Eye (tissue), 1 donor: ENCODE data around the gene EEF1AKMT3.
A peak's percentile ranks its signal among the peaks of the same experiment; 100 is the strongest.
"Not testable (repeated sequence)": the region's sequence is repeated elsewhere in the genome, so short reads cannot be mapped to it uniquely, and the experiment has no call there.

Source experiments
- DNase-seq: peaks from one replicate; pipeline ENCODE4 v3.0.0-alpha.2; 2015

EEF1AKMT3 gene

DNA sequence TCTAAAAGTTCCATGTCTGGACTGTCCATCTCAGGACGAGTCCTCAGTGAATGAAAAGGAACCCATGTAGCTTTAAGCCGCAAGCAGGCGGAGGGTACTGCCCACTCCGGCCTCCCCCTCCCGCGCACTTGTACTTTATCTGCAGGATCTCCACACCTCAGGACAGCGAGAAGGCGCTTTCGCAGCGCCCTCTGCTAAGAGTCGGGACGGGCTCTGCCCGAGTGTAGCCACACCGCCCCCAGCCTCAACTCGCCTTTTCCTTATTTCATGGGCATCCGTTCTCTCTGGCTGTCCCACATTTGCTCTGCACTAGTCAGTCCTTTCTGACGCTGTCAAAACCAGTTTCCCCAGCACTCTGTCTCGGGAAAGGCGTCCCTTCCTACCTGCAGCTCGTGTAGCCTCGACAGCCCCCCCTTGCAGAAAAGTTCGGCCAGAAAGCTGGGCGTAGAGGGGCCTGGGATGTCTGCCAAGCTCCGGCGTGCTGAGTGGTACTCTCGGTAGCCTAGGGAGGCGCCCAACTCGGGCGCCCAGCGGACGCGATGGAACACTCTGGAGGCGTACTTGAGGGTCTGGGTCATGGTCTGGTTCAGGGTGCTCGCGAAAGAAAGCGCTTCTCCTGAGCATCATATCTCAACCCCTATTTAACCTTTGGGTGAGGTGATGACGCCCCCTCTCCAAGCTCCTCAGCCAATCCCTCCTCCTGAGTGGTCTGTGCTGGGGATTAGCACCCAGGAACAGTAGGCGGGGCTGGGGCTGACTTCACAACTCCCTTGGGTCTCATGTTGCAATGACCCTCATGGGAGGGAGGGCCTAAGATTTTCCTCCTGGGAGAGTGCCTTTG is 5.7 kb upstream of the EEF1AKMT3 start, which contains the start of gene CYP27B1:
CYP27B1 (minus strand) TSS at position 615 of the 841 bp plus-strand sequence; CDS start at position 578, 37 bp downstream.
- peak; percentile 37 for DNase-seq

DNA sequence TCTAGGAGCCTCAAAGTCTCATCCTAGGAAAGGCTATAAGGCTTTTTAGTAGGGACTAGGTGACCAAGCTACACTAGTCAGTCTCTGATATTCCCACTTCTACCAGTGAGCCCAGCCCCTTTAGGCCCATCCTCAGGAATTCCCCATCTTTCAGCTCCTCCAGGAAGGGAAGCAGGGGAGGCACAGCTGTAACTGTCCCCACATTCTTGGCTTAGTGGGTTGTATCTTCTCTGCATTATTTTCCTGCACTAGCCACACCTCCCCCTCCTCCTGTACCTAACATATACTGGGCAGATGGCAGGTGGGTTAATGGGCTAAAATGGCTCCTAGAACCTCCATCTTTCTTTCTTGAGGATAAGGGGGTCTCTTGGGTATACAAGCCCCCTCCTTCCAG is 5.1 kb upstream of the EEF1AKMT3 start:
- no peak for DNase-seq

DNA sequence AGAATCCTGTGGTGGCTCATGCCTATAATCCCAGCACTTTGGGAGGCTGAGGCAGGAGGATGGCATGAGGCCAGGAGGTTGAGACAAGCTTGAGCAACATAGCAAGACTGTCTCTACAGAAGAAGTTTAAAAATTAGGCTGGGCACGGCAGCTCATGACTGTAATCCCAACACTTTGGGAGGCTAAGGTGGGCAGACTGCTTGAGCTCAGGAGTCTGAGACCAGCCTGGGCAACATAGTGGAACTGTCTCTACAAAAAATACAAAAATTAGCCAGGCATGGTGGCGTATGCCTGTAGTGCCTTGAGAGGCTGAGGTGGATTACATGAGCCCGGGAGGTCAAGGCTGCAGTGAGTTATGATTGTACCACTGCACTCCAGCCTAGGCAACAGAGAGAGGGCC is 4.5 kb upstream of the EEF1AKMT3 start:
- DNase-seq = no peak

DNA sequence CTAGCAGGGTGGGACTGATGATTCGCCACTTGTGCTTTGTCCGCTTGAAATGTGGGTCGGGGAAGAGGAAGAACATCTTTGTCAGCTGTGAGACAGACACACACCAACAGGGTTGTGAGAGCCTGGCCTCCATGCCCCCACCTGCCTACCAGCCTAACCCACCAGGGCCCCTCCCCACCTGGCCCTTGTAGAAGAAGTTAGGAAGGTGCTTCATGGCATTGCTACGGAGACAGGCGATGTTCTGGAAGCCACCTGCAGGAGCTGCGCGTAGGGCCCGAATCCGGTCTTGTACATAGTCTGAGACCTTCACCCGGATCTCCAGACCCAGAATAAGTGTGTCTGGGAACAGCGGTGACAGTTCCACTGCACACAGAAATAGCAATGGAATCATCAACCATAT is 2.8 kb upstream of the EEF1AKMT3 start:
- no peak for DNase-seq

DNA sequence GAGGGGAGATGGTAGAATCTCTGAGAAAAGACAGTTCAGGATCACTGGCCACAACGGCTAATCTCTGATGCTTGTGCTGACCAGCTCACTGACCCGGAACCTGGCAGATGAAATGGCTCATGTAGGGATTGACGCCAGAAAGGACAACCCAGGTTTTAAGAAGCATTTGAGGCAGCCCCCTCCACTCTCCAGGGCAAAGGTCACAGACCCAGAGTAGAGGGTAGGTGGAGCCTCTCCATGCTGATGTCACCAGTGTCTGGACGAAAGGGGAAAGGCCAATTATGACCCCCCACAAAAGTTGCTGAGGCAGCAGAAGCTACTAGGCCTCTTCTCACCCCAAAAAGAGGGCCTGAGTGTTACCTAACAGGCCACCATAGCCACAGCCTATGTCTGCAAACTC is 1.7 kb upstream of the EEF1AKMT3 start:
- DNase-seq = no peak

DNA sequence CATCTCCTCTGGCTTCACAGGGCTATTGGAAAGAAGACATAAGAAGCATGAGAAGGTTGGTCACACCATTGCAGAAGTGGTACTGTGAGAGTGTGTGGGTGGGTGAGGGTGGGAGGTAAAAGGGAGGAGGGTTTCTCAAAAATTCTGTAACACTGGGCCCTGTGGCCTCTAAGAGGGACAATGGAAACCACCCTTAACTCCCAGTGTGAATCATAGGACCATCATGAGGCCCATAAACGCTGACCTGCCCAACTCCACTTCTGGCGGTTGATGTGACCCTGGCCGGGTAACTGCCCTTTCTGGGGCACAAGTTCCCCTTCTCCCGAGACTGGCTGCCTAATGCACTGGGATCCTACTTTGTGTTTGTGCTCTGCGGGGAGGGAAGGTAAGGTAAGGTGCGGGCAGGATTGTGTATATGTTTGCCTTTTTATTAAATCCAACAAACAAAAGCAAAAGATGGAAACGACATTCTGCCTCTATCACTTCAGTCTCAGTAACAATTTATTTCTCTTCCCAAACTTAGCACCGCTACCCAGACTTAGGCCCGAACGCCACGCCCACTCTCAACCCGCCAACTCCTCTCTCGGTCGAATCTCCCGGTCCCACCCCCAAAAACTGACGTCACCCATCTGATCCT is 1.1 kb upstream of the EEF1AKMT3 start:
- DNase-seq = peak; percentile 96

DNA sequence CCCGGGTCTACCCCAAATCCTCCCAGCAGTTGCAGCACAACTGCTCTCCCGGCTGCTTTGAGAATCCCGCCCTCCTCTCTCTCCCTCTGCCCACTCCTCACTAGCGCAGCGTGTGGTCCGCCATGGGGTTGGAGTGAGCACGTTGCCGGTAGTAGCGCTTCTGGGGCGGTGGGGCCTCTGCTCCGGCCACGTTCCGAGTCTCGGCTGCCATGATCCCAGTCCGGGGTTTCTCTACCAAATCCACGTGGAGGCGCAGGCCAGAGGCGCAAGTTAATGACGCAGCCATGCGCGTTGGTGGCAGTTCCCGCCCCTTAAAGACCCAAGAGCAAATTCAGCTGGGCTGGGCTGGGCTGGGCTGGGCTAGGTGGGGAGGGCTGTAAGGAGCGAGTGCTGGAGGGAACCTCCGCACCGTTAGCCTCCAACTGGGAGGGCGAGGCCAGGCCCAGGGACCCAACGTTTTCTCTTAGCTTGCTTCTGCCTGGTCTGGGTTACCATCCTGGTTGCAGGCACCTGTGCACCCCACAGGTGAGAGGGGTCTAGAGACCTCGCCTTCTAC is 463 bp upstream of the EEF1AKMT3 start, which contains the start of gene METTL1:
METTL1 (minus strand) TSS at position 233 of the 556 bp plus-strand sequence; CDS start at position 211, 22 bp downstream.
- DNase-seq = peak; percentile 98

DNA sequence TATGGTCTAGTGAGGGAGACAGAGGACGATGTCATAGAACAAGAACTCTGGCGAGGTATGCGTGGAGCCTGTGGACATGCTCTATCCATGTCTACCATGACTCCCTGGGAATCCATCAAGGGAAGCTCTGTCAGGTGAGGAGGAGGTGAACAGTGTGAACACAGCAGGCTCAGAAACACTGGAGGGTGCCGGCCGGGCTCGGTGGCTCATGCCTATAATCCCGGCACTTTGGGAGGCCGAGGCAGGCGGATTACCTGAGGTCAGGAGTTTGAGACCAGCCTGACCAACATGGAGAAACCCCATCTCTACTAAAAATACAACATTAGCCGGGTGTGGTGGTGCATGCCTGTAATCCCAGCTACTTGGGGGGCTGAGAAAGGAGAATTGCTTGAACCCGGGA is 2.2 kb downstream of the EEF1AKMT3 start:
- not testable (repeated sequence) for DNase-seq

DNA sequence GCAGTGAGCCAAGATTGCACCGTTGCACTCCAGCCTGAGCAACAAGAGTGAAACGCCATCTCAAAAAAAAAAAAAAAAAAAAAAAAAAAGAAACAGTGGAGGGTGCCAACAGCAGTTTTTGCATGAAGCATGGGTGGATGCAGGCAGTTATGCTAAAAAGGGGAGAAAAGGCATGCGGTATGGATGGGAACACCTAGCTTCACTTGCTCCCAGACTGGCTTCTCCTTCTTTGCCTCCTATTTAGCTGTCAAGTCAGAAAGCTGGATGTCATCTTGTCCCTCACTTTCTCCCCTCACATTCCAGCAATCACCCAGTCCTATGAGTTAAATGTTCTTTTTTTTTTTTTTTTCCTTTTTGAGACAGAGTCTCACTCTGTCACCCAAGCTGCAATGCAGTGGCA is 2.6 kb downstream of the EEF1AKMT3 start:
- no peak for DNase-seq

DNA sequence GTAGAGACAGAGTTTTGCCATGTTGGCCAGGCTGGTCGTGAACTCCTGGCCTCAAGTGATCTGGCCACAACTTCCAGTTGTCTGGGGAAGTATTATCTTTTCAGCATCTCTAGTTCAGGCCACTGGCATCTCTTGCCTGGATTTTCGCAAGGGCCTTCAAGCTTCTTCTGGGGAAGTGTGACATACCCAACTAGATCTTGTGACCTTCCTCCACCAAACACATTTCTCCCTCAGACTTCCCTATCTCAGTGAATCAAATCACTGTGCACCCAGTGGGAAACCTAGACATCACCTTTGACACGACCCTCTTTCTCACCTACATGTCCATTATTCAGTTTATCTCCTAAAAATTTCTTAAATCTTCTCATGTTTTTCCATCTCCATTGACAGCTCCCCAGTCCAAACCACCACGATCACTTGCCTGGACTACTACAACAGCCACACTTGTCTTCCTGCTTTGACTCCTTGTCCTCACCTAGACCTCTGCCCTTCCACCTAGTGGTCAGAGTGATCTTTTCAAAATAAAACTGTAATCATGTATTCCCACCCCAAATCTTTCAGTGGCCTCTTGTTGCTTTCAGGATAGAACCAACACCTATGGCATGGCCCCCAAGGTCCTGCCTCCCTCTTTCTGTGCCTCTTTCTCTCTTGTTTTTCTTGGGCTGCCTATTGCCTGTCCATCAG is 3.3 kb downstream of the EEF1AKMT3 start:
- no peak for DNase-seq

DNA sequence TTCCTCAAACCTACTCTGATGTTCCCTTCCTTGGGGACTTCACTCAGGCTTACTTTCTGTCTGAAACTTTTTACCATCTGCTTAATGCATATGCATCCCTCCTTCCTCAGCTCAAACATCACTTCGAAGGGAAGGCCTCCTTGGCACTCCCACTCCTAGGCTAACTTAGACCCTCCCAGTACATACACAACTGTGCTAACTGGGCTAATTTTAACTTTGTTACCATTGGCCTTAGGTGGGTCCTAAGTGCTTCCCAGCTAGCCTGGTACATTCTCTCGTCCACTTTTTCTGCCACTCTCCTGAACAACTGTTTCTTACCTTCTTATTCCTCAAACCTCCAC is 3.8 kb downstream of the EEF1AKMT3 start:
- no peak for DNase-seq

DNA sequence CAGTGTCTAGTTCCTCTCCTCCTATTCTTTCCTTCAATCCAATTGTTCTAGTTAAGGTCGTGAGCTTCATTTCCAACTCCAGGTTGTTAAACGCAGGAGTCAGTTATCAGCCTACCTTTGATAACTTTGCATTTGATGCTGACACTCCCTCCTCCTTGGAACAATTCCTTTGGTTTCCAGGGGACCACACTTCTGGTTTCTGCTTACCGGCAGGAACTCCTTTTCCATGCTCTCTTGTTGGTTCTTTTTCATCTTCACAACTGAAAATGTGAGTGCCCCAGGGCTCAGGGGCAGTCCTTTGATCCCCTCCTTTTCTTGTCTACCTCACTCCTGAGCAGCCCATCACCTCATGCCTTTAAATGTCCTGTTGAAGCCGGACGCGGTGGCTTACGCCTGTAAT is 5.0 kb downstream of the EEF1AKMT3 start:
- no peak for DNase-seq

DNA sequence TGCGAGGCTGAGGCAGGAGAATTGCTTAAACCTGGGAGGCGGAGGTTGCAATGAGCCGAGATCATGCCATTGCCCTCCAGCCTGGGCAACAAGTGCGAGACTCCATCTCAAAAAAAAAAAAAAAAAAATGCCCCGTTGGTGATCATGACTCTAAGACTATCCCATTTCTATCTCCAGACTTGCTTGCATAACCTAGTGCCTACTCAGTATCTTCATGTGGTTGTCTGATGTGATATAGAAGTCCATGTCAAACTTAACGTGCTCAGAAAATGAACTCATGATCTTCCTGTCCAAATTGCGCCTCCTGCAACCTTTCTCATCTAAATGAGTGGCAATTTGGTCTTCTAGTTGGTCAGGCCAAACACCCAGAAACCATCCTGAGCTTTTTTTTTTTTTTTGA is 5.5 kb downstream of the EEF1AKMT3 start:
- DNase-seq = no peak

DNA sequence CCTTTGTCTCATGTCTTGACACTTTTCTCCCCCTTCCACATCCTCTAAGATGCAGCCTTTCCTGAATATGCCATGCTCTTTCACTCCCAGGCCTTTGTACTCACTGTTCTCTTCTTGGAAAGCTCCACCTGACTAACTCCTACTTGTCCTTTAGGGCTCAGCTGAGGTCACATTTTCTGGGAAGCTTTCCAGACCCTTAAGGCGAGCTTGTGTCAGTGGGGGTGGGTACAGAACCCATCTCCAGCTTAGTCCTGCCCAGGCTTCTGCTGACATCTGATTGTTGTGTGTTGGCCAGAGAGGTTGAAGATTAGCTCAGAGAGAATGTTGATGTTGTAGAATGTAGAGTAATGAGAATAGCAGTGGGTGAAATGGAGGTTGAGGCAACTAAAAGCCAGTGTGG is 7.3 kb downstream of the EEF1AKMT3 start:
- DNase-seq = no peak

DNA sequence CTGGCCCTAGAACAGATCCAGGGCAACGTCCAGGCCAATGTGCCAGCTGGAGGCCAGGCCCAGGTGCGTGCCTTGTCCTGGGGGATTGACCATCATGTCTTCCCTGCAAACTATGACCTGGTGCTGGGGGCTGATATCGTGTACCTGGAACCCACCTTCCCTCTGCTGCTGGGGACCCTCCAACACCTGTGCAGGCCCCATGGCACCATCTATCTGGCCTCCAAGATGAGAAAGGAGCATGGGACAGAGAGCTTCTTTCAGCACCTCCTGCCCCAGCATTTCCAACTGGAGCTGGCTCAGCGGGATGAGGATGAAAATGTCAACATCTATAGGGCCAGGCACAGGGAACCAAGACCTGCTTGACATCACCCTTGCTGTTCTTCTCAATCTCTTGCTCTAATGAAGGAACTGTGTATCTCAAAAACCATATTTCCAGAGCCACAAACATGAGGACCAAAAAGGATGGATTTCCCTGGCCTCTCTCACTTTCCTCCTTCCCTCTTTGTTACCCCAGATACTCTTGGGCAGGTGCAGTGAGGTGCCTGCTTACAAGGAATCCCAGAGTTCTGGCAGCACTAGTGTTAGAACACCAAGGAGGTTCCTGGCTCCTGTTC is 8.0 kb downstream of the EEF1AKMT3 start:
- no peak for DNase-seq

DNA sequence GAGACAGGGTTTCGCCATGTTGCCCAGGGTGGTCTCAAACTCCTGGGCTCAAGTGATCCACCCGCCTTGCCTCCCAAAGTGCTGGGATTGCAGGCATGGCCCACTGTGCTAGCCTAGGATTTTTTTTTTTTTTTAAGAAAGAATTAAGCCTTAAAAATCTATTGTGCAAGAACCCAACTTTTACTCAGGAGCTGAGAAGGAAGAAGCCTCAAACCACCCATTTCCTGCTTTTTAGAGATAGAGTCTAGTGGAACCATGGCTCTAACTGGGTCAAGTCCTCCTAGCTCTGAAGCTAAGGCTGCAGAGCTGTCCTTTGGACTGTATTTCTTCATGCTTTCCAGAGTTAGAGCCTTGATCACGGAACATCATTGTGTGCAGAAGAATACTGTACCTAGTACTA is 8.8 kb downstream of the EEF1AKMT3 start:
- no peak for DNase-seq

DNA sequence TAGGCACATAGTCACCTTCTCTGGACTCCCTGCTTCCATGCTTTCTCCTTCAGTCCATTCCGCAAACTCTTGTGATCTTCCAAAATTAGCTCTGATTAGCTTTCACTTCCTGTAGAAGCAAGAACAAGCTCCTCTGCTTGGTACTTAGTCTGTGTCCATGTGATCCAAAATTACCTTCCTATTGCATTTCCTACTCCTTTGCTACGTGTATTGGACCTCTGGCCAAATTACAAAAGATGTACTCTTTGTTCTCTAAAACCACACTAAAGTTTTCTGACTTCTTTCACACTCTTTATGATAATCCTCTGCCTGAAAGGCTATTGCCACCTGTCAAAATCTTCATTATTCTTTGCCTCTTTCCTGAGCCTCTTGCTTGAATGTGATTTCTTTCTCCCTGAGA is 9.4 kb downstream of the EEF1AKMT3 start:
- DNase-seq = no peak

DNA sequence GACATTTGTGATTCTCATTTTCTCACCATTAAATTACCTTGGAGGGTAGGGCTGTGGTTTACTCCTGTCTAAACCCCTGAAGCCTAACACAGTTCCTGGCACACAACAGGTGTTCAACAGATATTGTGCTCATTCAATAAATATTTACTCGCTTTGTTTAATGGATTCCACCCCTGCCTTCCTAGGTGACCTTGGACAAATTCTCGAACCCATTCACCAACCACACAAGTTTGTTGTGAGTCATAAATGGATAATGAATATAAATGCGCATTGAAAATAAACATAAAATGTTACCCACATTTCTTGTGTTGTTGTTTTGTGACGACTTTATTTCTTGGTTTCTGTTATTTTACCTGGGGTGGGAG is 9.8 kb downstream of the EEF1AKMT3 start:
- no peak for DNase-seq

DNA sequence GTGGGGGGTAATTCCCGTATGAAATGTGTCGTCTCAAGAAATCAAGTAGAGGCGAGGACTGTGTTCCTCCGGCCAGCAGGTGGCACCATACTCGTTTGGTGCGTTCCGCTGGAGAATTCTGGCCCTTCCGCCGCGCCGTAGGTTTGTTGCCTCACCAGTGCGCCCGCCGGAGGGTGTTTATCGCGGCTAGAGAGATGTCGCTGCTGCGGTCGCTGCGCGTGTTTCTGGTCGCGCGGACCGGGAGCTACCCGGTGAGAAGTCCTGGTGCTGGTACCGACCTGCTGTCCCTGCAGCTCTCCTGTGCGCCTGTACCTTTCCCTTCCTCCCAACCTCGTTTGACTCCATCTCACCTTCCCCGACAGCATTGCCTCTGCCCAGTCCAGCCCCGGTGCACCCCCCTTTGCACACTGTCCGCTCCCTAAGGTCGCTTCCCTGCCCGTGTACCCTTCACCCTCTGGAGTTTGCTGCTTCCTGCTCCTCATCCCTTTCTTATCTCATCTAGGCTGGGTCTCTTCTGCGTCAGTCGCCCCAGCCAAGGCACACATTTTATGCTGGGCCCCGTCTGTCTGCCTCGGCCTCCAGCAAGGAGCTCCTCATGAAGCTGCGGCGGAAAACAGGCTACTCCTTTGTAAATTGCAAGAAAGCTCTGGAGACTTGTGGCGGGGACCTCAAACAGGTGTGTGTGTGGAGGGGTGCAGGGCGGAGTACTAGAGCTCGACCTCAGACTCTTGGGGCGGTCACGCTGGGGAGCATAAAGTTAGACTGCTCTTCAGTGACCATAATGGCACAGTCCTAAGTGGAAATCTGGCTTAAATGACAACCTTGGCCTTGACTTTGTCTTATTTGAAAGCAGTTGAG is 10.4 kb downstream of the EEF1AKMT3 start, which contains the start of gene TSFM:
TSFM (plus strand) TSS at position 180 of the 858 bp plus-strand sequence; CDS start at position 195, 15 bp downstream.
- DNase-seq = peak; percentile 99

DNA sequence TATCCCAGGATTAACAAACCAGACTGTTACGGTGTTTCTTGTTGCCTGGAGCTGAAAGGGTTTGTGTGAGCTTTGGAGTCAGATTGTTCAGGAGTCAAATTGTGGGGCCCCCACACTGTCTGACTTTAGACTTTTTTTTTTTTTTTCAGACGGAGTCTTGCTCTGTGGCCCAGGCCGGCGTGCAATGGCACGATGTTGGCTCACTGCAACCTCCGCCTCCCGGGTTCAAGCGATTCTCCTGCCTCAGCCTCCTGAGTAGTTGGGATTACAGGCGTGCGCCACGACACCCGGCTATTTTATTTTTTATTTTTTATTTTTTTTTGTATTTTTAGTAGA is 11.0 kb downstream of the EEF1AKMT3 start:
- DNase-seq = no peak

DNA sequence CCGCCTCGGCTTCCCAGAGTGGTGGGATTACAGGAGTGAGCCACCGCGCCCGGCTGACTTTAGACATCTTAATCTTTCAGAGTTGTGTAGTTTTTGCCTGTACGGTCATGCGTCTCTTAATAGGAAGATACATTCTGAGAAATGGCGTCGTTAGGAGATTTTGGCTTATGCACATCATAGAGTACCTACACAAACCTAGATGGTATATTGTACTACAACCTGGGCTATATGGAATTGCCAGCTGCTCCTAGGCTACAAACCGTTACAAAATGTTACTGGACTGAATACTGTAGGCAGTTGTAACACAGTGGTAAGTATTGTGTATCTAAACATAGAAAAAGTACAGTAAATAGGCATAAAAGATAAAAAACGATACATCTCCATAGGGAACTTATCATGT is 11.4 kb downstream of the EEF1AKMT3 start:
- no peak for DNase-seq

DNA sequence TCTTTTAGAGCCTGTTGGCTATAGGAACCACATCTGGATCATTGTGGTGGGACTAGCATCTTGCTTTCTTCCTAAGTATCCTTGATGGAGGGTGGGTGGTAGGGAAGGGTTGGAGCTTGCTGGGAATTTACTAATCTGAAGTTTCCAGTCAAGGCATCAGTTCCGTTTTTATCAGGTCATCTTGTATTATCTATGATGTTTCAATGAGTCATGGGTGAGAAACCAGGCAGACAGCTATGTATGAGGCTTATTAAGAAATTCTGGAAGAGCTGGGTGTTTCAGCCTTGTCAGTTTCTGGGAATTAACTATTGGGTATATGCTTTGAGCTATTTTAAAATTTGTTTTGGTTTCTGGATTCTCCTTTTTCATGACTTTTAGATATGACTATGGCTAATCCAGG is 21.5 kb downstream of the EEF1AKMT3 start:
- DNase-seq = no peak
